Keratinocyte (primary cell): Measurements from ENCODE around the gene ABLIM2.

Source experiments
- CTCF ChIP-seq, 3 experiments: IDR thresholded peaks in 1 of 3; conservative IDR thresholded peaks in 1 of 3; optimal IDR thresholded peaks in 1 of 3; 2 replicates in 2 of 3; 3 replicates in 1 of 3; pipeline versions ENCODE3 to v1.5.1; 2011; ENCODE audit warnings: low read length in 3 of 3, mild to moderate bottlenecking in 3 of 3, moderate library complexity in 2 of 3, control low read depth in 1 of 3, inconsistent platforms in 1 of 3; ENCODE audit not compliant: insufficient read depth in 2 of 3; ENCODE audit errors: extremely low read depth in 1 of 3
- EZH2 ChIP-seq: IDR thresholded peaks from one replicate; pipeline ENCODE4 v1.6.1; 2012; ENCODE audit warnings: inconsistent platforms, mild to moderate bottlenecking, low read length, moderate library complexity

GRCh38 chr4:8109406-8110065 lies 49.1 kb downstream of the ABLIM2 start:
- TF ChIP-seq CTCF (optimal IDR thresholded peaks at IDR 0.05 in 1 of 3, IDR thresholded peaks at IDR 0.05 in 1 of 3, conservative IDR thresholded peaks at IDR 0.05 in 1 of 3; ENCODE audit: extremely low read depth in 1 of 3, insufficient read depth in 2 of 3, low read length in 3 of 3), result no peak
- TF ChIP-seq EZH2, result no peak
